Measurements from ENCODE around the gene SMG6. TPM values are rescaled to one million over a fixed set of nuclear protein-coding genes. Genes with fewer than 3 reads are reported as not detected.

SMG6 gene
- total RNA-seq, 1 donor from 2014 or later: 38.1 TPM

GRCh38 chr17:2027528-2028233 lies 275.9 kb downstream of the SMG6 start:
- Mint-ChIP-seq H3K27me3 (ENCODE audit: unreplicated experiment) (peaks cover 18% of the 10 kb centered on the region), H3K4me1 (ENCODE audit: unreplicated experiment) (peaks cover 10% of the 10 kb centered on the region), H3K9me3 (ENCODE audit: unreplicated experiment) (no peaks in the 10 kb centered on the region), H3K4me3 (ENCODE audit: unreplicated experiment) (no peak overlapping the region), H3K36me3 (ENCODE audit: low read depth, unreplicated experiment) (peaks cover 4% of the 10 kb centered on the region), H3K27ac (ENCODE audit: unreplicated experiment) (no peak overlapping the region)
- no peak for DNase-seq (ENCODE audit: low spot score)
- TF ChIP-seq CTCF (IDR thresholded peaks at IDR 0.05; ENCODE audit: unreplicated experiment): no peak

- no peaks in the 10 kb centered on the region for H3K9me3 Mint-ChIP-seq (ENCODE audit: unreplicated experiment)
- H3K4me3 Mint-ChIP-seq (ENCODE audit: unreplicated experiment): peak overlapping the region; percentile 56
- H3K27ac Mint-ChIP-seq (ENCODE audit: unreplicated experiment): peak overlapping the region; percentile 72
- peaks cover 13% of the 10 kb centered on the region for H3K4me1 Mint-ChIP-seq (ENCODE audit: unreplicated experiment)
- peak; percentile 77 for DNase-seq (ENCODE audit: low spot score)
- peaks cover 4% of the 10 kb centered on the region for H3K36me3 Mint-ChIP-seq (ENCODE audit: low read depth, unreplicated experiment)
- peak; percentile 49 for TF ChIP-seq CTCF (IDR thresholded peaks at IDR 0.05; ENCODE audit: unreplicated experiment)
- peaks cover 22% of the 10 kb centered on the region for H3K27me3 Mint-ChIP-seq (ENCODE audit: unreplicated experiment)
These were observed 277.8 kb downstream of the SMG6 start for GRCh38 chr17:2025622-2026309.

GRCh38 chr17:2025220-2025621 lies 278.4 kb downstream of the SMG6 start, which contains the start of gene RTN4RL1:
RTN4RL1 (minus strand) TSS chr17:2025334; CDS start chr17:2024865, 469 bp downstream.
- Mint-ChIP-seq H3K27ac (ENCODE audit: unreplicated experiment) (peak within 1 kb of the TSS; percentile 72), H3K36me3 (ENCODE audit: low read depth, unreplicated experiment) (peaks cover 4% of the 10 kb centered on the region), H3K4me3 (ENCODE audit: unreplicated experiment) (peak within 1 kb of the TSS; percentile 56), H3K4me1 (ENCODE audit: unreplicated experiment) (peaks cover 11% of the 10 kb centered on the region), H3K27me3 (ENCODE audit: unreplicated experiment) (peaks cover 25% of the 10 kb centered on the region), H3K9me3 (ENCODE audit: unreplicated experiment) (no peaks in the 10 kb centered on the region)
- no peak for DNase-seq (ENCODE audit: low spot score)
- no peak for TF ChIP-seq CTCF (IDR thresholded peaks at IDR 0.05; ENCODE audit: unreplicated experiment)

- Mint-ChIP-seq H3K27me3 (ENCODE audit: unreplicated experiment) (peaks cover 28% of the 10 kb centered on the region), H3K9me3 (ENCODE audit: unreplicated experiment) (no peaks in the 10 kb centered on the region)
- no peak for TF ChIP-seq CTCF (IDR thresholded peaks at IDR 0.05; ENCODE audit: unreplicated experiment)
These were observed 278.9 kb downstream of the SMG6 start for GRCh38 chr17:2024572-2025219.

More at GRCh38 chr17:2024572-2025219, 278.9 kb downstream of the SMG6 start:
- Mint-ChIP-seq H3K4me3 (ENCODE audit: unreplicated experiment) (no peak overlapping the region), H3K27ac (ENCODE audit: unreplicated experiment) (no peak overlapping the region), H3K36me3 (ENCODE audit: low read depth, unreplicated experiment) (peaks cover 4% of the 10 kb centered on the region), H3K4me1 (ENCODE audit: unreplicated experiment) (peaks cover 15% of the 10 kb centered on the region)
- no peak for DNase-seq (ENCODE audit: low spot score)

All from endothelial cell (in vitro differentiated cells).